Lung microvascular endothelial cell (primary cell): ENCODE data around the gene DNAJB8. TPM values are rescaled to one million over a fixed set of nuclear protein-coding genes. Genes with fewer than 3 reads are reported as not detected.

Source experiments
- DNase-seq, 2 donors: peaks; one replicate each; pipeline versions ENCODE4 v3.0.0 to v3.0.0-alpha.2; 2010; ENCODE audit warnings: low read depth in 2 of 2
- total RNA-seq: library from RNA; depleted of rRNA; stranded (reverse); fragments of >200 nt; gene quantifications from 2 replicates; pipeline ENCODE4 v1.2.1, GENCODE V29; 2014

Gene DNAJB8
- total RNA-seq, 1 donor from 2014 or later, result not detected

DNA sequence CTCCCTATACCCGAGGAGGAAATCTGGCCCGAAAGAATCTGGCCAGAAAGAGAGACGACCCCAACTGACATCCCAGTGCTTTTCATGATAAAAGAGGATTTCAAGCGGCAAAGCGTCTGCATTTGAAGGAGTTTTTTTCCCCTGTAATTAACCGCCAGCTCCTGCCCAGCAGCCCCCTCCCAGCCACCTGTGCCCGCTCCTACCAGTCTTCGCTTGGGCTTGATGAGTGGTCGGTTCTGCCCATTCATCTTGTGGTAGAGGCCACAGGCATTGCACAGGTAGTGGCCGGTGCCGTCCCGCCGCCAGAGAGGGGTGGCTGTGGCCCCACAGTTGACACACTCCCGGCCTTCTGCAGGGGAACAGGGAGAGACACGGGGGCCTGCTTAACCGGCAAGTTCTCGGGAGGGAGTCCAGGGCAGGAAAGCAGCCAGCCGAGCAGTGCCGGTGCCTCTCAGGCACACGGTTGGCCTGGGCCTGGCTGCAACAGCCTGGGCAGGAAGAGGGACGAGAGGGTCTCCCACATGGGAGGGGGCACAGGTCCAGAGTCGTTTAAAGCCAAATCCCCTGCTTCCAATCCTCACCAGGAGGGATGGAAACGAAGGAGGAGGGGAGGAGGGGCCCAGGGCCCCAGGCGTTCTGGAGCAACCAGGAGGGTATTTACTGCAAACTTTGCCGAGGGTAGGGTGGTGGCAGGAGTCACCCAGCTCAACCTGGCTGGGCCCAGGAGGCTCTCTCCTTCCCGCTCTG, 17.1 kb upstream of the DNAJB8 start:
- peak; percentile 43 to 59 for DNase-seq

DNA sequence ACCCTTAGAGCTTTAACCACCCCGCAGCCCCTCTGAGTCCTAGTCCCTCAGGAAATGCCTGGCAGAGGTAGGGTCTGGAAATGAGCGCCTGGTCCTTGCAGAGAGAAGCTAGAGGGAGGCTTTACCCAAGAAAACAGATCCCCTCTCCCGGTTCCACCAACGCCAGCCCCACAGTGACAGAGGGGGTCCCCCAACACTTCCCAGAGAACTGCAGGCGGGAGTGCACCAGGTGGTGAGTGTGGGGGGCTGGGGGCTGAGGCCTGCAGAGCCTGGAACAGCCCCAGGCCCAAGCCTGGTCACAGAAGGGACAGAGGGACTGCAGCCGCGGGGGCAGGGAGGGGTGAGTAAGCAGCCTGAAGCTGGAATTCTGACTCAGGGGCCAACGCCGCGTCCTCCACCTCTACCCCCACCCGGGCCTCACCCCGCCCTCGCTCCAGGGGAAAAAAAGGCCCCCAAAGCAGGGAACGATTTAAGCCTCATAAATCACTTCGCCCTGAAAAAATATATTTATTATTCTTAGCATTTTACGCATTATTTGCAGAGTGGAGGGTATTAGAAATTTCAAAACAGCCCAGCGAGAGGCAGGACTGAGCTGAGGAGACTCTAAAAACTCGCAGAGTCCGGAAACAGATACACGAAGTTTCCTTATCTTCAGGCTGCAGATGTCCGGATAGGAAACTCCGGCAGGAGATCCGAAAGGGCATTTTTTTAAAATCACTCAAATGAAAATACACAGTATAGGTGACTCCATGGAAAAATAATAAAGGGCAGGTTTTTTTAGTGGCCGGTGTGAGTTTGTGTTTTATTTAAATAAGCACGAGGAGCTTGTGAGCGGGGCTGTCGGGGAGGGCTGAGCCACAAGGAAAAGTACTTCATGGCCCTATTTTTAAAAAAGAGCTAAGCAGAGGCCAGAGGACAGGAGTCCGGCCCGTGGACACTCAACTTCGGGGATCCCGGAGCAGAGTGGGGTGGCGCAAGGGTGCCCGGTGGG, 16.3 kb upstream of the DNAJB8 start:
- peak; percentile 98 to 99 for DNase-seq

DNA sequence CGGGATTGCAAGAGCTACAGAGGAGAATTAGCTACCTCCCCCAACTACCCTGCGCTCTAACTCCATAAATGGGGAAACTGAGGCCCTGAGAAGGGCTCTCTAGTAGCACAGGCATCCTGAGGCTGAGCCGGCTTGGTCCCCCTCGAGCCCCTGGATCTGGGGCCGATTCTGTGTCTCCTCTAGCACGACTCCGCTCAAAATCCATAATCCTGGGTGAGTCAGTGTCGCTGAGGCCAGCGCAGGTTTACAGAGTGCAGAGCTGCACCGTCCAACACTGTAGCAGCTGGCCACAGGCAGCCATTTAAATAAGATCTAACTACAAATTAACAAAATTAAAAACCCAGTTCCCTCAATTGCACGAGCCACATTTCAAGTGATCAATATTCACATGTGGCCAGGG, 15.5 kb upstream of the DNAJB8 start:
- peak; percentile 60 to 71 for DNase-seq

DNA sequence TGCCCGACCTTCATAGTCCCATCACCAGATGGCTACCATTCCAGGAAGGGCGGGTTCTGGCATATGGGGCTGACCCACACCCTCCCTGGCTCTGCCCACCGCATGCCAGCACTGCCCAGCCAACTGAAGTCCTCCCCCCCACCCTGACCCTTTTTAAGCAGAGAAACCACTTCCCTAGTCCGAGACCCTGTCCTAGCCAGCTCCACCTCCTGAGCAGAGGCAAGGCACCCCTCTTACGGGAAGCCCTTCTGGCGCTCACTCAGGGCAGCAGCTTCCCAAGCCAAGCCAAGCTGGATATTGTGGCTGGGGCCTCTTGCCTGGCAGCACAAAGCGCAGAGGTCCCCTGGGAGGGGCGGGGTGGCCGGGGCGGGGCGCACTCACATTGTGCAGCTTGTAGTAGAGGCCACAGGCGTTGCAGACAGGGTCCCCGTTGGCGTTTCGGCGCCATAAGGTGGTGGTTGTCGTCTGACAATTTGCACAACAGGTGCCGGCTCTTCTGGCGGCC, 14.8 kb upstream of the DNAJB8 start:
- peak; percentile 43 to 67 for DNase-seq

DNA sequence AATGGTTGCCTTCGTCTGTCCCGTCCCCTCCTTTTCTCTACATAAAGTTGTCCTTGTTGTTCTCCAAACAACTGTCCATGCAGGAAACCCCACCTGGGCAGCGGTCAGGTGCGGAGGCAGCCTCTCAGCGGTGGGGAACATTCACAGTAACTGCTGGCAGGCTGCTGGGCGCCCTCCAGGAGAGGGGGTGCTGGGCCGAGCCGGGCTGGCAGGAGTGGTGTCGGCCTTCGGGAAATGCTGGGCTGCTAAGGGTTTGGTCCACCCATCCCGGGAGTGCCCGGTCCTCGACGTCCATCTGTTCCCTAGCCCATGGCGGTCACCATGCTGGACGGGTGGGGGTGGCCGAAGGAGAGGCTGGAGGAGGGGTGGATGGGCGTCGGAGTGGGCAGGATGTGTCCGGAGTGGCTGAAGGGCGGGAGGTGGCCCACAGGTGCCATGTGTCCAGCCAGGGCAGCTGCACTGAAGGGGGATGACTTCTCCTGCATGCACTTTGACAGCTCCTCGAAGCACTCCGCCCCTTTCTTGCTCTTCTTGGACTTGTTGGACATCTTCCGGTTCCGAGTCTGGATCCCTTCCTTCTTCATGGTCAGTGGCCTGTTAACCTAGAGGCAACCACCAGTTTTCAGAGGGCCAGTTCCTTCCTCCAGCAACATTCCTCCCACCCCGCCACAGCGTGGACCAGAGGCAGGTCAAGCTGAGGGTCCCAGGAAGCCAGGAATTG, 14.2 kb upstream of the DNAJB8 start:
- peak in 1 of 2 donors; percentile 41 for DNase-seq

DNA sequence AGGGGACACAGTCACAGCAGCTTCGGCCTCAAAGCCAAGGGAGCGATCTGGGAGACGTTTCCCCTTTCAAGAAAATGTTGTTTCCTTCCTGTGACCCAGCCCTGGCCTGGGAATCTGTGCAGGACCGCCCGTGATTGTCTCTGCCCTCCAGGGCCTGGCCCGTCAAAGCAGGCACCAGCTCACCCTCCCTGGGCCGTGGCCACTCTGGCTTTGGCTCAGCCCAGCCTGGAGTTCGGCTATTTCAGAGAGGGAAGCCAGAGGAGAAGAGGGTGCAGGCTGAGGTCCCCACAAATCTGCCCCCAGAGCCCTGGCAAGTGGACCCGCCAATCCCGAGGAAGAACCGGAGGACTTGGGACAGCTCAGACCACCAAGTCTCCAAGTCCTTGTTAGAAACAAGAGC, 13.6 kb upstream of the DNAJB8 start:
- DNase-seq, result peak in 1 of 2 donors; percentile 44

DNA sequence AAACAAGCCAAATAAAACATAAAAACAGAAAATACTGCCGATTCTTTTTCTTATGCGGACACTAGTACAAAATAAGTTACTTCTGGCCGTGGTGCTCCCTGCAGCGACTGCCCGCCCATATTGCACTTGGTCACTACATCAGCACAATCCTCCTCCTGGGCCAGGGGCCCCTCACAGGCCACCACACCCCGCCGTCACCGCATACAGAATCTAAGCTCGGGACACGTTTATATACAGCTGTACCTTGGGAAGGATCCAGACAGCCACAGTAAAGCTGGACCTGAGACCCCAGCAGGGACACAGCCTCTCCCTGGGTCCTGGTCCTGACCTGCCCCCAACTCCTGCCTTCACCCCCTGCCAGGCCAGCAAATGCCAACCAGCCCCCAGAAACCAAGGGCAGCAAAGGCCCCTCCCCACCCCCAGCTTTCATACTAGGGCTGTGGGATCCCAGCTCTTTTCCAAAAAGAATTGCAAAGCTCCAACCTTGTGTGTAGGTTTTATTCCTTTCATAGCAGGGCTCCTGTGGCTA, 12.9 kb upstream of the DNAJB8 start:
- DNase-seq, result no peak

DNA sequence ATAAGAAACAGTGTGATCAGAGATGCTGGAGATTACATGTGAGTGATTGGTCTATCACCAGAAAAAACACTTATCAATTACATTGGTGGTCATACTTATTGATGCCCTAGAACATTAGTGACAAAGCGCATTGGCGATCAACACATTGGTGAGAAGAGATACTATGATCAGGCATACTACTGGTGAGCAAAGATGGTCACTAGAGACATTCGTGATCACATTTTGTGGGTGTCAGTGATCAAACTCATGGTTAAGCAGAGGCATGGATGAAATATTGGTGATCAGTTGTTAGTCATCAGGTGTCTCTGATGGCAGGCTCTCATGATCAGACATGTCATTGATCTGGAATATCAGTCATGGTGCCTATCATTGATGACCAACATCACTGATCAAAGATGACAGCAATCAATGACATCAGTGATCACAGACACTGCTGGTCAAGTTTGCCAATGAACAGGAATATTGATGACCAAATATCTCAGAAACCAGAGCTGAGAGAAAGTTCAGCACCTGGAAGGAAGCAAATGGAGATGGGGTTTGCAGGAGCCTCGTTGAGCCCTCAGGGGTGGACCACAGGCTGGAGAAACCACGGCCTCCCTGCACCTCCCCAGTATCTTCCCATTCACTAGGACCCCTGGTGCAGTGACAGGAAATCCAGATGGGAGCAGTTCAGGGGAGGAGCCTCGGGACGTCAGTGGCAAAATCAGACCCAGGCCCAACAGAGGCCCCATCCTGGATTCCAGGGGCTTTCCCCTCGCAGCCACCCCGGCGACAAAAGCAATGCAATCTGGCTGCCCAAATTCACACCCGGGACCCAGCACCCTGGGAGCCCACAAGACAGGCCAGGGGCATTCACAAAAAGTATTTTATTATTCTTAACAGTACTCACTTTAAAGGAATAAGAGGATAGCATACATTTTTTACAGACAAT, 12.2 kb upstream of the DNAJB8 start:
- no peak for DNase-seq

DNA sequence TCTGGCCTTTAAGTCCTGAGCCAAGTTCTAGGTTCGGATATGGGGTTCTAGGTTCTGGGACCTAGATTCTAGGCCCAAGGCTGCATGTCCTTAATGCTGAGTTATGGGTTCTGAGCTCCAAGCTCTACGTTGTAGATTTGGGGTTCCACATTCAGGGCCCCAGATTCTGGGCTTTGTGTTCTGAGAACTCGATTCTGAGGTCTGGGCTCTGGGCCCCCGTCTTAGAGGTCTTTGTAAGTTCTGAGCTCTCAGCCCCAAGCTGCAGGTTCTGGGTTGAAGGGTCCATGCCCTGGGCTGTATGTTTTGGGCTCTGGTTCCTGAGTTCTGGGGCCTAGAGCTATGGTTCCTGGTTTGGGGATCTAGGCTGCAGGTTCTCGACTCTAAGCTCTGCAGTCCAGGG, 10.0 kb upstream of the DNAJB8 start:
- DNase-seq, result no peak

DNA sequence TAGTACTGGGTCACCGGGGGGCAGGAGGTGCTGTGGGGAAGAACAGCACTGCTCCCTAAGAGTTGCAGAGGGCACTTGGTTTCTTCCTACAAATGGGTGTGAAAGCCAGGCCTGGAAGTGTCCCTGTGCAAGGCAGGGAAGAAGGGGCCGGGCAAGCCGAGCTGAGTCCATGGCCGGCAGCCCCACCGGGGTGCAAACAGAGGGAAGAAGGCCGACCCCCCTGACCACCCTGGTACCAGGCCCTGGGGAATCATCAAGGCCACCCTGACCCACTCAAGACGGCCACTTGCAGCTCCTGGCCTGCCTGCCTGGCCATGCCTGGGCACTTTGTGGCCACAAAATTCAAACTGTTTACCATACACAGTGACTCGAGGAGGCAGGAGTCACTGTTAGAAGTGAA, 8.7 kb upstream of the DNAJB8 start:
- DNase-seq, result no peak

DNA sequence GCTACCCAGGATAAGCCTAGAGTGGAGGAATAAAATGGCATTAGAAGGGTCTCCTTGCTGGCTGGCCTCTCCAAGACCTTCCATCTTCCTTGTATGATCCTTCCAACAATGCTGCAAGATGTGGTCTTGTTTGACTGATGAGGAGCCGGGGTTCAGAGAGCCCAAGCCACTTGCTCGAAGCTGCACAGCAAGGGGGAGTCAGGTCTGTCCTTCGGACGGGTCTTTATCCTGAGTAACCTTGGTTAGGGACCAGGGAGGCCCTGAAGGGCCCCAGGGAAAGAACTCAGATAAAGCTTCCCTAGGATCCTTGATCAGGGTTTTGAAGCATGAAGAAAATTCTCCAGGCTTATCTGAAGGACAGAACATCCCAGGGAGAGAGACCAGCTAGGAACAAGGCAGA, 7.0 kb upstream of the DNAJB8 start:
- DNase-seq, result no peak

DNA sequence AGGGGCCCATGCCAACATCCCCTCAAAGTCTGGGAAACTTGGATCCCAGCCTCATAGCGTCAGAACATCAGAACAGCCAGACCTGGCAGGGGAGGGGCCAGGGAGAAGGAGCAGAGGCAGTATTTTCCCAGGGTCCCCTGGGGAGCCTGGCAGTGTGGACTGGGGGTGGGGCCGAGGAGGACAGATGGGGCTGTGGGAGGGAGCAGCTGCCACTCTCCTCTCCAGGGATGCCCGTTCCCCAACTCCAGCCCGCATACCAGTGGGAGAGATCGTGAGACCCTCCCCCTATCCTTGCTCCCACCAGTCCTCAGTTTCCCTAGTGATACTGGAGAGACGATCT, 6.5 kb upstream of the DNAJB8 start:
- no peak for DNase-seq

DNA sequence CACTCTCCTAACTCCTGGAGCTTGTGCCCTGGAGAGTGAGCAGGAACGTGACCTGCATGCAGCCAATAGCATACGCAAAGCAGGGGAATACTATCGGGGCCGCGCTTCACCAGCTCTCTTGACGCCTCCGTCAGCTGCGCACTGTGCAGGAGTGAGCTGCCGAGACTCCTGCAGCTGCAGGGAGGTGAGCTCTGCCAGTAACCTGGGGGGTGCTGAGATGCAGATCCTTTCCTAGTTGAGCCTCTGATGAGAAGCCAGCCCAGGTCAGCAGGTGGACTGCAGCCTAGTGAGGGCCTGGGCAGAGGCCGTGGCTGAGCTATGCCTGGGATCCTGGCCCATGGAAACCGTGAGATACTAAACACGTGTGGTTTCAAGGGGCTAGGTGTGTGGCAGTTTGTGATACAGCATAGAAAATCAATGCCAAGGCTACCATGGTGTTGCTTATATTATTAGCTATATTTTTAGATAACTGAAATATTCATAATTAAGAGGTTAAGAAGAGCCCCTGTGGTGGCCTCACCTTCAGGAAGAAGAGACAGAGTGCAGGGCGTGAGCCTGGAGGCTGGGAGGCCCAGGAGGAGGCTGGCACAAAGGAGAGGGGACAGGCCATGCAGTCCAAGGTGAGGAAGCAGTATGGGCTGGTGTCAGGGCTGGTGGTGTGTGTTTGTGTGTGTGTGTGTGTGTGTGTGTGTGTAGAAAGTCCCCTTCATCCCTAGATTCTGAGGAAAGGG, 5.9 kb upstream of the DNAJB8 start:
- no peak for DNase-seq

DNA sequence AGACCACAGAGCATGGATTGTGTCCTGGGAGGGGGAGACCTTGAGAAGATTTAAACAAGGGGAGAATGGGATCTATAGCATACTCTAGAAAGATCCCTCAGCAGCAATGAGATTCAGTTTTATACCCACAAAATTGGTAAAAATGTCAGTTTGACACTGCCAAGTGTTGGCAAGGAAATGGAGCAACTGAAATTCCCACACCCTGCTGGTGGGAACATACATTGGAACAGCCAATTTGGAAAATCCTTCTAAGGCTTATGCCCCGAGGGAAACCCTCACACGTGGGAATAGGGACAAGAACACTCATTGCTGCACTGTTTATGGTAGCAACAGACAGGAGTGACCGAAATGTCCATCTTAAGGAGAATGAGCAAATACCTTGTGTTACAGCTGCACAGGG, 5.0 kb upstream of the DNAJB8 start:
- no peak for DNase-seq

DNA sequence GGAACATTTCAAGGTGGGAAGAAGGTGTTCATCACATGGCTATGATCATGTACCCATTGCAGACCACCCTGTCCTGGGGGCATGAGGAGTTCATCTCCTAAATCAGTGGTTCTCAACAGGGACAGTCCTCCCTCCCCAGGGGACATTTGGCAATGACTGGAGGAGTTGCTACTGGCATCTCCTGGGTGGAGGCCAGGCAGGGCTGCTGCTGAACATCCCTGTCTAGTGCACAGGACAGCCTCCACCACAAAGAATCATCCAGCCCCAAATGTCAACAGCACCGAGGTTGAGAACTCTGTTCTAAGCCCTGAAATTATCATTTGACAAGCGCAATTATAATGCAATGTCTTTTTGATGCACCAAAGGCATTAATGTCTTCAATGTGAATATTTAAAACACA, 4.4 kb upstream of the DNAJB8 start:
- DNase-seq, result no peak

DNA sequence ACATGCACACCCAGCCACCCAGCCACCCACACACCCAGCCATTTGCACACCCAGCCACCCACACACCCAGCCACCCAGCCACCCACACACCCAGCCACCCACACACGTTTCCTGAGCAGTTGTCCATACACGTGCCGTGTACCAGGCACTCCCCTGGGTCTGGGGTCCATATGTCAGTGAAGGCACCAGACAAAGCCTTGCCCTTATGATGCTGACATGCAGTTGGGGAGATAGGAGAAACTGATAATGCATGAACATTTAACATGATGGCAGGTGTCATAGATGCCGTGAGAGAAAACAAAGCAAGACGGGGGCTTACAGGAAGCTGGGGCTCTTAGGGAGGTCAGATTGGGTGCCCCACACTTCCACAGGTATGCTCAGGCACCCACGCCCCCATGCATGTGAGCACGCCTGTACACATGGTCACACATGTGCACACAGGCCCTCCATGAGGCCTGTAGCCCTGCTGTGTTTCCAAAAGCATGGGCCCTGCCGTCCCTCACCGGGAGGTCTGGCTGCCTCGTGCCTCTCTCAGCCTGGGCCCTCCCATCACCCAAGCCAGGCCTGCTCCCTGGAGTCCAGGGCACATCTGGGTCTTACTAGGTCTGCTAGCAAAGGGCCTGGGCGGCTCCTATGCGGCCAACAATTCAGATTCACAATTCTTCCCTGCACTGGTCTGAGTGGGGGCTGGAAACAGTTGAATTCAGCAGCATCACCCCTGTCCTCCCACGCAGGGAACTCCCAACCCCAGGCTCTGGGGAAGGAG, 3.6 kb upstream of the DNAJB8 start:
- DNase-seq, result no peak

DNA sequence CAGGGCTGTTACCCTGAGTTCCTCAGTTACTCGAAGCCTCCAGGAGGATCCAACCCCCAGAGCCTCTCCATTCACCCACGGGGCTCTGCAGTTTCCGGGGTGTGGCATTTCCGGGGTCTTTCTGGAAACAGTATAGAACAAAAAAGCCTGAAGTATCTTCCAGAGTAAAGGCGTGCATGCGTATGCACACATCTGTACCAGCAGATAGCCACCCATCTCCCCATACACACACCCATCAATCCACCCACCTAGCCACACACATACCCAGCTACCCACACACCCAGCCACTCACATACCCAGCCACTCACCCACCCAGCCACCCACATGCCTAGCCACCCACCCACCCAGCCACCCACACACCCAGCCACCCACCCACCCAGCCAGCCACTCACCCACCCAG, 2.9 kb upstream of the DNAJB8 start:
- DNase-seq, result no peak

DNA sequence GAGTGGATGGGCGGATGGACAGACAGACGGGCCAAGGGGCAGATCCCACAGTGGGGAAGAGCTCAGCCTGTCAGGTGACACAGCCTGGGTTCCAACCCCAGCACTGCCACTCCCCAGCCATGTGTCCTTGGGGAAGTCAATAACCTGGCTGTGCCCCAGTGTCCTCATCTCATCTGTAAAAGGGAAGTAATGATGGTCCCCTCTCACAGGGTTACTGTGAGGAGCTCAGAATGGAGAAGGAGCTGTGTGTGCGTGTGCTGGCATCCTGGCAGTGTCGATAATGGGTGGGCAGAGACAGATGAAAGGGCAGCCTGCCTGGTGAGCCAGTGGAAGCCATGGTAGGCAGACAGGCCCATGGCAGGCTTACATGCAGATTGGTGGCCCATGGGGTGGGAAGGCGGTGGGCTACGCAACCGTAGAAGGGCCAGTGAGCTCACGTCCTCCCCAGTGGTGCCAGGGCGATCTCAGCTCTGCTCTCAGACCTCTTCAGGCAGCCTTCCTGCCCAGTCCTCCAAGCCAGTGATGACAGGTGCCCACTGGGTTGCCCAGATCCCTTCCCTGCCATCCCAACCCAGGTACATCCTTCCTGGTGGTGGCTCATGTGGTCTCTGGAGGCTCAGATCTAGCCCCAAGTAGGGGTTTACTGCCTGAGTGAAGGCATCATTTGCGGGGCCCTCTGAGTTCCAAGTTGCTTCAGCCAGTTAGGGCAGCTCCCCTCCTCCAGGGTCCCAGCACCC, 2.3 kb upstream of the DNAJB8 start:
- no peak for DNase-seq
